ENCODE data around the gene TEX35. TPM values are rescaled to one million over a fixed set of nuclear protein-coding genes. Genes with fewer than 3 reads are reported as not detected.

TEX35 gene
- total RNA-seq, 1 donor from 2014 or later, result not detected

GRCh38 chr1:178490967-178491366 lies 21.9 kb upstream of the TEX35 start:
- Histone ChIP-seq H3K36me3 (ENCODE audit: insufficient read depth, low read length) (no peaks in the 10 kb centered on the region), H3K4me3 (ENCODE audit: insufficient read depth, low read depth, low read length) (no peak overlapping the region), H3K27ac (ENCODE audit: low read depth, low read length) (no peak overlapping the region), H3K27me3 (ENCODE audit: insufficient read depth, low read length) (no peaks in the 10 kb centered on the region), H4K20me1 (ENCODE audit: insufficient read depth, low read length) (no peaks in the 10 kb centered on the region), H3K4me2 (ENCODE audit: low read length) (no peak overlapping the region), H3K9me3 (ENCODE audit: insufficient read depth, low read depth, low read length) (no peaks in the 10 kb centered on the region), H3K9ac (ENCODE audit: low read length) (no peak overlapping the region), H2AFZ (ENCODE audit: low read depth, low read length) (no peak overlapping the region), H3K79me2 (ENCODE audit: insufficient read depth, low read length) (no peaks in the 10 kb centered on the region), H3K4me1 (ENCODE audit: insufficient read depth, low read length) (peaks cover 2% of the 10 kb centered on the region)
- TF ChIP-seq EZH2 (IDR thresholded peaks at IDR 0.05; ENCODE audit: insufficient read depth, low read length), result no peak
- no peak for TF ChIP-seq CTCF (IDR thresholded peaks at IDR 0.05; ENCODE audit: insufficient read depth, low read depth, low read length)
- Mint-ChIP-seq H3K27me3 (ENCODE audit: low read depth, unreplicated experiment) (peaks cover 22% of the 10 kb centered on the region), H3K9me3 (ENCODE audit: unreplicated experiment) (no peaks in the 10 kb centered on the region), H3K4me3 (ENCODE audit: unreplicated experiment) (no peak overlapping the region), H3K36me3 (ENCODE audit: low read depth, unreplicated experiment) (no peaks in the 10 kb centered on the region), H3K27ac (ENCODE audit: unreplicated experiment) (no peak overlapping the region), H3K4me1 (ENCODE audit: low read depth, unreplicated experiment) (peaks cover 3% of the 10 kb centered on the region)
- FAIRE-seq, result no peak
- DNase-seq (ENCODE audit: low read depth), result no peak

- no peaks in the 10 kb centered on the region for H3K27me3 ChIP-seq (ENCODE audit: insufficient read depth, low read length)
- DNase-seq (ENCODE audit: low read depth) (no peak), FAIRE-seq (no peak)
- Mint-ChIP-seq H3K36me3 (ENCODE audit: low read depth, unreplicated experiment) (no peaks in the 10 kb centered on the region), H3K27ac (ENCODE audit: unreplicated experiment) (no peak overlapping the region), H3K27me3 (ENCODE audit: low read depth, unreplicated experiment) (peaks cover 25% of the 10 kb centered on the region), H3K4me3 (ENCODE audit: unreplicated experiment) (no peak overlapping the region), H3K4me1 (ENCODE audit: low read depth, unreplicated experiment) (peaks cover 3% of the 10 kb centered on the region), H3K9me3 (ENCODE audit: unreplicated experiment) (no peaks in the 10 kb centered on the region)
- H2AFZ ChIP-seq (ENCODE audit: low read depth, low read length), result no peak overlapping the region
- no peak overlapping the region for H3K9ac ChIP-seq (ENCODE audit: low read length)
- TF ChIP-seq EZH2 (IDR thresholded peaks at IDR 0.05; ENCODE audit: insufficient read depth, low read length) (no peak), CTCF (IDR thresholded peaks at IDR 0.05; ENCODE audit: insufficient read depth, low read depth, low read length) (no peak)
- no peaks in the 10 kb centered on the region for H3K79me2 ChIP-seq (ENCODE audit: insufficient read depth, low read length)
- H3K36me3 ChIP-seq (ENCODE audit: insufficient read depth, low read length), result no peaks in the 10 kb centered on the region
- no peaks in the 10 kb centered on the region for H3K9me3 ChIP-seq (ENCODE audit: insufficient read depth, low read depth, low read length)
- H3K4me3 ChIP-seq (ENCODE audit: insufficient read depth, low read depth, low read length), result no peak overlapping the region
- no peak overlapping the region for H3K4me2 ChIP-seq (ENCODE audit: low read length)
- no peaks in the 10 kb centered on the region for H4K20me1 ChIP-seq (ENCODE audit: insufficient read depth, low read length)
- no peaks in the 10 kb centered on the region for H3K4me1 ChIP-seq (ENCODE audit: insufficient read depth, low read length)
- H3K27ac ChIP-seq (ENCODE audit: low read depth, low read length), result no peak overlapping the region
Measured at GRCh38 chr1:178491721-178492120, 21.2 kb upstream of the TEX35 start.

- H2AFZ ChIP-seq (ENCODE audit: low read depth, low read length), result no peak overlapping the region
- H3K36me3 Mint-ChIP-seq (ENCODE audit: low read depth, unreplicated experiment), result no peaks in the 10 kb centered on the region
Measured at GRCh38 chr1:178492341-178492740, 20.6 kb upstream of the TEX35 start.

More at GRCh38 chr1:178492341-178492740, 20.6 kb upstream of the TEX35 start:
- FAIRE-seq (no peak), DNase-seq (ENCODE audit: low read depth) (no peak)
- Histone ChIP-seq H3K4me2 (ENCODE audit: low read length) (no peak overlapping the region), H3K79me2 (ENCODE audit: insufficient read depth, low read length) (no peaks in the 10 kb centered on the region), H3K9ac (ENCODE audit: low read length) (no peak overlapping the region), H3K9me3 (ENCODE audit: insufficient read depth, low read depth, low read length) (no peaks in the 10 kb centered on the region), H4K20me1 (ENCODE audit: insufficient read depth, low read length) (no peaks in the 10 kb centered on the region), H3K4me1 (ENCODE audit: insufficient read depth, low read length) (no peaks in the 10 kb centered on the region), H3K27ac (ENCODE audit: low read depth, low read length) (no peak overlapping the region), H3K27me3 (ENCODE audit: insufficient read depth, low read length) (no peaks in the 10 kb centered on the region), H3K36me3 (ENCODE audit: insufficient read depth, low read length) (no peaks in the 10 kb centered on the region), H3K4me3 (ENCODE audit: insufficient read depth, low read depth, low read length) (no peak overlapping the region)
- TF ChIP-seq CTCF (IDR thresholded peaks at IDR 0.05; ENCODE audit: insufficient read depth, low read depth, low read length) (no peak), EZH2 (IDR thresholded peaks at IDR 0.05; ENCODE audit: insufficient read depth, low read length) (no peak)
- no peaks in the 10 kb centered on the region for H3K9me3 Mint-ChIP-seq (ENCODE audit: unreplicated experiment)
- peaks cover 3% of the 10 kb centered on the region for H3K4me1 Mint-ChIP-seq (ENCODE audit: low read depth, unreplicated experiment)
- H3K27ac Mint-ChIP-seq (ENCODE audit: unreplicated experiment), result no peak overlapping the region
- peaks cover 25% of the 10 kb centered on the region for H3K27me3 Mint-ChIP-seq (ENCODE audit: low read depth, unreplicated experiment)
- H3K4me3 Mint-ChIP-seq (ENCODE audit: unreplicated experiment), result no peak overlapping the region
